GM12878 (cell line): ENCODE data around the gene LSM3.

ENCODE experiments used
- BHLHE40 ChIP-seq, 2 experiments: fragments of 450-650 bp in 1 of 2; IDR thresholded peaks; 2 replicates each; pipeline ENCODE4 v1.6.1; 2011 to 2017; ENCODE audit warnings: low read depth in 2 of 2, borderline replicate concordance in 1 of 2, improper control_type of control experiment in 1 of 2, low read length in 1 of 2, mild to moderate bottlenecking in 1 of 2
- CBFB ChIP-seq: IDR thresholded peaks from 2 replicates; pipeline ENCODE4 v1.6.1; 2016; ENCODE audit warnings: antibody characterized with exemption, low read depth
- CHD2 ChIP-seq: IDR thresholded peaks from 2 replicates; pipeline ENCODE4 v1.6.1; 2011; ENCODE audit warnings: low read depth, low read length, improper control_type of control experiment, borderline replicate concordance
- CREB1 ChIP-seq: IDR thresholded peaks from 2 replicates; pipeline ENCODE4 v1.6.1; 2012; ENCODE audit warnings: low read depth, mild to moderate bottlenecking, inconsistent platforms
- ESRRA ChIP-seq: IDR thresholded peaks from 2 replicates; pipeline ENCODE4 v1.6.1; 2012; ENCODE audit warnings: mild to moderate bottlenecking, low read length, improper control_type of control experiment
- HDAC2 ChIP-seq: fragments of 200-600 bp; sonication (generic); IDR thresholded peaks from 2 replicates; pipeline ENCODE4 v1.6.1; 2017
- KDM1A ChIP-seq: fragments of 200-600 bp; sonication (generic); IDR thresholded peaks from 2 replicates; pipeline ENCODE4 v1.6.1; 2016; ENCODE audit warnings: borderline replicate concordance
- PML ChIP-seq: IDR thresholded peaks from 2 replicates; pipeline ENCODE4 v1.6.1; 2012; ENCODE audit warnings: low read length, inconsistent platforms
- POLR2A ChIP-seq: IDR thresholded peaks from 2 replicates; pipeline ENCODE4 v1.6.1; 2011; ENCODE audit warnings: low read depth, mild to moderate bottlenecking, low read length
- SP1 ChIP-seq: IDR thresholded peaks from one replicate; pipeline ENCODE4 v1.6.1; 2011; ENCODE audit warnings: low read depth, low read length
- TCF3 ChIP-seq: IDR thresholded peaks from 2 replicates; pipeline ENCODE4 v1.6.1; 2012; ENCODE audit warnings: low read depth, mild to moderate bottlenecking, low read length, borderline replicate concordance; ENCODE audit not compliant: insufficient read depth
- ZNF274 ChIP-seq: IDR thresholded peaks from one replicate; pipeline ENCODE4 v1.8.0; 2011; ENCODE audit not compliant: insufficient read length, insufficient read depth
- TF ChIP-seq, protein P1 (sequence below), 3 experiments: IDR thresholded peaks in 2 of 3; conservative IDR thresholded peaks in 1 of 3; 2 replicates each; pipeline ENCODE4 v1.5.1; 2011; ENCODE audit warnings: low read depth in 3 of 3, low read length in 3 of 3, mild to moderate bottlenecking in 3 of 3, control low read depth in 2 of 3, moderate library complexity in 2 of 3, inconsistent platforms in 1 of 3, mixed read lengths in 1 of 3; ENCODE audit not compliant: control insufficient read depth in 2 of 3, insufficient read depth in 1 of 3; ENCODE audit errors: extremely low read depth in 1 of 3
- TF ChIP-seq, protein P2 (sequence below): IDR thresholded peaks from 2 replicates; pipeline ENCODE4 v1.6.1; 2012; ENCODE audit warnings: low read depth, low read length, improper control_type of control experiment

DNA sequence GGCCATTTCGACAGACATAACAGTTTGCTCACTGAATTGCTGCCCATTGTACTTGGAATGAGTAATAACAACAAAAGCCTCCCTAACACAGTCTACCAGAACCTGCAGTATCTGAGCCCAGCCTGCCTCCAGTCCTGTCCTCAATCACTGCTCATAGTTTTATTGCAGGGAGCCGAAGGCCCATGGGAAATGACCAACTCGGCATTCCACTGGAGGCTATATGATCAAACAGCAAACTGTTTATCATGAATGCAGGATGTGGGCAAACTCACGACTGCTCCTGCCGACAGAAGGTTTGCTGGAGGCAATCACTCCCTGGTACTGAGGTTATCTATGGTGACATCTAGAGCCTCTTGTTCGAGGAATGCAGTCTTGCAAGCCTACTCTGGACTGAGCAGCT lies 46.3 kb downstream of the LSM3 start:
- TF ChIP-seq BHLHE40 (IDR thresholded peaks at IDR 0.05; ENCODE audit: borderline replicate concordance in 1 of 2, low read depth in 2 of 2, low read length in 1 of 2) (no peak), KDM1A (no peak), CREB1 (no peak), ZNF274 (no peak), POLR2A (no peak), TCF3 (no peak), SP1 (no peak), PML (no peak), CBFB (no peak), CHD2 (no peak), HDAC2 (no peak), ESRRA (no peak)
- TF ChIP-seq, protein P1, sequence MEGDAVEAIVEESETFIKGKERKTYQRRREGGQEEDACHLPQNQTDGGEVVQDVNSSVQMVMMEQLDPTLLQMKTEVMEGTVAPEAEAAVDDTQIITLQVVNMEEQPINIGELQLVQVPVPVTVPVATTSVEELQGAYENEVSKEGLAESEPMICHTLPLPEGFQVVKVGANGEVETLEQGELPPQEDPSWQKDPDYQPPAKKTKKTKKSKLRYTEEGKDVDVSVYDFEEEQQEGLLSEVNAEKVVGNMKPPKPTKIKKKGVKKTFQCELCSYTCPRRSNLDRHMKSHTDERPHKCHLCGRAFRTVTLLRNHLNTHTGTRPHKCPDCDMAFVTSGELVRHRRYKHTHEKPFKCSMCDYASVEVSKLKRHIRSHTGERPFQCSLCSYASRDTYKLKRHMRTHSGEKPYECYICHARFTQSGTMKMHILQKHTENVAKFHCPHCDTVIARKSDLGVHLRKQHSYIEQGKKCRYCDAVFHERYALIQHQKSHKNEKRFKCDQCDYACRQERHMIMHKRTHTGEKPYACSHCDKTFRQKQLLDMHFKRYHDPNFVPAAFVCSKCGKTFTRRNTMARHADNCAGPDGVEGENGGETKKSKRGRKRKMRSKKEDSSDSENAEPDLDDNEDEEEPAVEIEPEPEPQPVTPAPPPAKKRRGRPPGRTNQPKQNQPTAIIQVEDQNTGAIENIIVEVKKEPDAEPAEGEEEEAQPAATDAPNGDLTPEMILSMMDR (IDR thresholded peaks at IDR 0.05 in 2 of 3, conservative IDR thresholded peaks at IDR 0.05 in 1 of 3; ENCODE audit: control insufficient read depth in 2 of 3, extremely low read depth in 1 of 3, insufficient read depth in 1 of 3, low read depth in 3 of 3, low read length in 3 of 3), result no peak
- TF ChIP-seq, protein P2, sequence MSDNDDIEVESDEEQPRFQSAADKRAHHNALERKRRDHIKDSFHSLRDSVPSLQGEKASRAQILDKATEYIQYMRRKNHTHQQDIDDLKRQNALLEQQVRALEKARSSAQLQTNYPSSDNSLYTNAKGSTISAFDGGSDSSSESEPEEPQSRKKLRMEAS, result no peak
